Common myeloid progenitor, CD34-positive (primary cell): ENCODE data around the gene ZNF503.

Experiments used
- CTCF ChIA-PET: fragments of 350-600 bp; sonication (Branson Sonifier 250); formaldehyde crosslinking; loops from one replicate; lab custom pipeline; 2021; ENCODE audit warnings: antibody characterized with exemption; lab: Charles Lee
- POLR2A ChIA-PET: fragments of 350-600 bp; sonication (Branson Sonifier 250); formaldehyde crosslinking; loops from one replicate; lab custom pipeline; 2021; ENCODE audit warnings: antibody characterized with exemption; lab: Charles Lee
- DNase-seq, 3 donors: peaks; one replicate each; pipeline versions ENCODE4 v3.0.0 to v3.0.0-alpha.2; 2013
- H3K27ac ChIP-seq, 2 experiments: 1 replicate in 1 of 2; 2 replicates in 1 of 2; pipeline ENCODE4 v1.7.0; 2013; ENCODE audit warnings: inconsistent platforms in 2 of 2, low read length in 2 of 2, mild to moderate bottlenecking in 2 of 2, low read depth in 1 of 2, moderate library complexity in 1 of 2; ENCODE audit not compliant: severe bottlenecking in 2 of 2, insufficient read depth in 1 of 2, poor library complexity in 1 of 2
- H3K27me3 ChIP-seq, 5 experiments: replicated peaks in 2 of 5; 1 replicate in 3 of 5; 2 replicates in 2 of 5; pipeline versions ENCODE4 v1.6.1 to v1.7.0; 2013; ENCODE audit warnings: low read length in 4 of 5, mild to moderate bottlenecking in 2 of 5, moderate library complexity in 2 of 5, inconsistent platforms in 1 of 5; ENCODE audit not compliant: insufficient read depth in 5 of 5, control insufficient read depth in 4 of 5
- H3K36me3 ChIP-seq, 4 experiments: 1 replicate in 2 of 4; 2 replicates in 2 of 4; pipeline versions ENCODE4 v1.6.1 to v1.7.0; 2013; ENCODE audit warnings: low read length in 3 of 4, control low read depth in 1 of 4, mild to moderate bottlenecking in 1 of 4; ENCODE audit not compliant: control insufficient read depth in 4 of 4, insufficient read depth in 4 of 4
- H3K4me1 ChIP-seq, 4 experiments: 1 replicate in 3 of 4; 2 replicates in 1 of 4; pipeline versions ENCODE4 v1.6.1 to v1.7.1; 2013; ENCODE audit warnings: low read length in 3 of 4, mild to moderate bottlenecking in 3 of 4, control low read depth in 1 of 4, inconsistent platforms in 1 of 4, moderate library complexity in 1 of 4; ENCODE audit not compliant: control insufficient read depth in 4 of 4, insufficient read depth in 4 of 4; ENCODE audit errors: control extremely low read depth in 1 of 4
- H3K4me3 ChIP-seq, 7 experiments: 1 replicate in 4 of 7; 2 replicates in 3 of 7; pipeline versions ENCODE4 v1.5.1 to v1.7.0; 2013; ENCODE audit warnings: mild to moderate bottlenecking in 7 of 7, low read length in 6 of 7, moderate library complexity in 6 of 7, inconsistent platforms in 2 of 7, low read depth in 2 of 7, control low read depth in 1 of 7; ENCODE audit not compliant: insufficient read depth in 4 of 7, control insufficient read depth in 1 of 7; ENCODE audit errors: extremely low read depth in 1 of 7
- H3K9me3 ChIP-seq, 5 experiments: 1 replicate in 4 of 5; 2 replicates in 1 of 5; pipeline versions ENCODE4 v1.6.1 to v1.7.1; 2013; ENCODE audit warnings: low read length in 4 of 5, mild to moderate bottlenecking in 2 of 5, inconsistent platforms in 1 of 5, low read depth in 1 of 5, moderate library complexity in 1 of 5; ENCODE audit not compliant: control insufficient read depth in 4 of 5, insufficient read depth in 2 of 5; ENCODE audit errors: control extremely low read depth in 1 of 5
- WGBS: methylation state at CpG from one replicate; pipeline ENCODE4 v1.1.5; 2013; ENCODE audit not compliant: insufficient coverage; 5-methylcytosine and 5-hydroxymethylcytosine counted together

Gene ZNF503

GRCh38 chr10:75403144-75403938 lies 1.8 kb upstream of the ZNF503 start:
- peak in 1 of 3 donors; percentile 59 for DNase-seq
- ChIA-PET POLR2A (interaction anchor here (0.6 kb wide), 1 partner anchor 142 kb away, joined by 5 read pairs; no protein-coding TSS in a partner anchor), CTCF (interaction anchor here (0.7 to 2.3 kb wide), 3 partner anchors 13 to 39 kb away, joined by 3 to 6 read pairs (median 4); partner anchors contain the start of gene LRMDA)
- Histone ChIP-seq H3K27ac (no peak overlapping the region), H3K4me3 (peak overlapping the region; percentile 59 to 91 (median 82)), H3K36me3 (peaks cover 0 to 8% (median 0%) of the 10 kb centered on the region in 4 experiments), H3K9me3 (peaks cover 0 to 2% (median 0%) of the 10 kb centered on the region in 5 experiments), H3K4me1 (peaks cover 0 to 67% (median 63%) of the 10 kb centered on the region in 4 experiments), H3K27me3 (peaks cover 0 to 60% (median 18%) of the 10 kb centered on the region in 5 experiments)
- 1% methylated on average over 15 of the region's 56 CpGs for WGBS

- no peak overlapping the region for H3K27ac ChIP-seq
- peak in 1 of 3 donors; percentile 34 for DNase-seq
- peaks cover 0 to 61% (median 56%) of the 10 kb centered on the region in 4 experiments for H3K4me1 ChIP-seq
- peaks cover 0 to 8% (median 0%) of the 10 kb centered on the region in 4 experiments for H3K36me3 ChIP-seq
- POLR2A ChIA-PET: interaction anchor here (0.5 to 1.8 kb wide), 3 partner anchors 19 to 143 kb away, joined by 4 to 14 read pairs (median 5); partner anchors contain the start of gene LRMDA
- WGBS: 0% methylated on average over 37 of the region's 42 CpGs
- peak overlapping the region; percentile 59 to 91 (median 82) for H3K4me3 ChIP-seq
- H3K27me3 ChIP-seq: peaks cover 0 to 57% (median 18%) of the 10 kb centered on the region in 5 experiments
- peaks cover 0 to 2% (median 0%) of the 10 kb centered on the region in 5 experiments for H3K9me3 ChIP-seq
- CTCF ChIA-PET: interaction anchor here (0.7 to 2.4 kb wide), 6 partner anchors 11 to 625 kb away, joined by 3 to 5 read pairs (median 3); partner anchors contain the start of gene LRMDA
Observed at GRCh38 chr10:75402486-75403143, 1.1 kb upstream of the ZNF503 start.

- H3K9me3 ChIP-seq: no peaks in the 10 kb centered on the region
- peak overlapping the region; percentile 59 to 91 (median 86) for H3K4me3 ChIP-seq
- ChIA-PET CTCF (interaction anchor here (0.6 to 3.2 kb wide), 10 partner anchors 28 to 903 kb away, joined by 3 to 18 read pairs (median 3); no protein-coding TSS in a partner anchor), POLR2A (interaction anchor here (0.7 to 1.8 kb wide), 2 partner anchors 8 to 30 kb away, joined by 3 to 14 read pairs; partner anchors contain the start of gene LRMDA)
- 0% methylated on average over 44 of the region's 68 CpGs for WGBS
- H3K4me1 ChIP-seq: peaks cover 0 to 64% (median 59%) of the 10 kb centered on the region in 4 experiments
- peaks cover 0 to 8% (median 0%) of the 10 kb centered on the region in 4 experiments for H3K36me3 ChIP-seq
- H3K27ac ChIP-seq: no peak overlapping the region
- peaks cover 0 to 57% (median 15%) of the 10 kb centered on the region in 5 experiments for H3K27me3 ChIP-seq
- DNase-seq: peak; percentile 44 to 68 (median 50)
Observed at GRCh38 chr10:75400771-75401568, 594 bp downstream of the ZNF503 start.

- POLR2A ChIA-PET: no interaction called here
- CTCF ChIA-PET: interaction anchor here (0.7 to 3.2 kb wide), 8 partner anchors 10 to 904 kb away, joined by 3 to 18 read pairs (median 4); no protein-coding TSS in a partner anchor
Observed at GRCh38 chr10:75400163-75400770, 1.3 kb downstream of the ZNF503 start.

GRCh38 chr10:75399461-75400162 lies 2.0 kb downstream of the ZNF503 start:
- H3K27me3 ChIP-seq: peaks cover 0 to 57% (median 21%) of the 10 kb centered on the region in 5 experiments
- peaks cover 0 to 8% (median 0%) of the 10 kb centered on the region in 4 experiments for H3K36me3 ChIP-seq
- ChIA-PET POLR2A (no interaction called here), CTCF (interaction anchor here (0.8 to 3.2 kb wide), 6 partner anchors 11 to 904 kb away, joined by 3 to 18 read pairs (median 4); no protein-coding TSS in a partner anchor)
- H3K9me3 ChIP-seq: no peaks in the 10 kb centered on the region
- no peak overlapping the region for H3K27ac ChIP-seq
- WGBS: 35% methylated on average over 57 of the region's 71 CpGs
- H3K4me3 ChIP-seq: peak overlapping the region; percentile 27 to 91 (median 86)
- DNase-seq: peak; percentile 66 to 74 (median 73)
- peaks cover 0 to 64% (median 60%) of the 10 kb centered on the region in 4 experiments for H3K4me1 ChIP-seq

More at GRCh38 chr10:75400163-75400770, 1.3 kb downstream of the ZNF503 start:
- Histone ChIP-seq H3K9me3 (no peaks in the 10 kb centered on the region), H3K4me3 (peak overlapping the region; percentile 59 to 91 (median 86)), H3K4me1 (peaks cover 0 to 67% (median 64%) of the 10 kb centered on the region in 4 experiments), H3K27ac (no peak overlapping the region), H3K36me3 (peaks cover 0 to 8% (median 0%) of the 10 kb centered on the region in 4 experiments), H3K27me3 (peaks cover 0 to 57% (median 18%) of the 10 kb centered on the region in 5 experiments)
- WGBS: 0% methylated on average over 34 of the region's 39 CpGs
- no peak for DNase-seq
